Right cardiac atrium (tissue), 5 donors: ENCODE results near the gene CGB5. TPM values are rescaled to one million over a fixed set of nuclear protein-coding genes. Genes with fewer than 3 reads are reported as not detected.

Experiments
- microRNA-seq, 2 donors: library from miRNA; unstranded; fragments of <30 nt; microRNA quantifications; one replicate each; pipeline ENCODE4 v1.2.0, GENCODE V29; 2020 to 2021
- polyA plus RNA-seq: library from polyadenylated mRNA; stranded (reverse); fragments of 200-250 nt; gene quantifications from one replicate; pipeline ENCODE4 v1.2.3, GENCODE V29; 2013
- total RNA-seq, 4 donors: library from RNA; stranded (reverse); fragmentation: NEBNext Ultra II Directional; extraction: Animal tissue kit (Norgen Biotek cat#: 25700); gene quantifications; one replicate each; pipeline ENCODE4 v1.2.1, GENCODE V29; 2021
- donor health status: healthy with polysubstance abuse.
- donor health status: DM: no; HTN: yes; CAD: no.
- donor health status: DM: no; HTN: no; CAD: no.
- donor health status: DM: no; HTN: yes; CAD: no; lungs with severe emphysema.
- donor health status: DM: yes; HTN: yes; CAD: no.

CGB5 gene
- total and polyA plus RNA-seq, 5 donors, result not detected

Small RNAs within 50 kb of the gene (microRNA-seq; reads per million reads assigned to microRNA genes)
- gene MIR6798, result 0 reads per million in 2 donors

Other genes with a start within 250 kb of the CGB5 start
- gene BCAT2, start 232.8 kb upstream of the CGB5 start, total RNA-seq, result 10 to 100 TPM; 24.6 to 46.7 (median 37.9) TPM
- 39.7 TPM for gene BCAT2, start 232.8 kb upstream of the CGB5 start, polyA plus RNA-seq
- 1 to 10 TPM; 4.0 to 7.6 (median 5.5) TPM for gene HSD17B14, start 207.4 kb upstream of the CGB5 start, total RNA-seq
- gene HSD17B14, start 207.4 kb upstream of the CGB5 start, polyA plus RNA-seq, result 4.0 TPM
- 10 to 100 TPM; 37.4 to 50.2 (median 44.0) TPM for gene PLEKHA4, start 175.2 kb upstream of the CGB5 start, total RNA-seq
- 32.0 TPM for gene PLEKHA4, start 175.2 kb upstream of the CGB5 start, polyA plus RNA-seq
- gene PPP1R15A, start 171.4 kb upstream of the CGB5 start, total RNA-seq, result 10 to 100 TPM; 60.8 to 80.2 (median 70.9) TPM
- gene PPP1R15A, start 171.4 kb upstream of the CGB5 start, polyA plus RNA-seq, result 156 TPM
- 1 to 10 TPM in 1 of 4 donors, under 1 TPM in 2, not detected in 1; 0.40 to 1.4 (median 0.46) TPM for gene TULP2, start 145.1 kb upstream of the CGB5 start, total RNA-seq
- gene TULP2, start 145.1 kb upstream of the CGB5 start, polyA plus RNA-seq, result 0.07 TPM
- gene NUCB1, start 143.5 kb upstream of the CGB5 start, total RNA-seq, result 100 to 1,000 TPM; 275 to 327 (median 307) TPM
- 213 TPM for gene NUCB1, start 143.5 kb upstream of the CGB5 start, polyA plus RNA-seq
- under 1 TPM in 1 of 4 donors, not detected in 3; 0.31 TPM for gene DHDH, start 110.1 kb upstream of the CGB5 start, total RNA-seq
- gene DHDH, start 110.1 kb upstream of the CGB5 start, polyA plus RNA-seq, result not detected
- 10 to 100 TPM; 23.8 to 34.6 (median 30.4) TPM for gene BAX, start 89.0 kb upstream of the CGB5 start, total RNA-seq
- gene BAX, start 89.0 kb upstream of the CGB5 start, polyA plus RNA-seq, result 24.4 TPM
- 1,000 to 10,000 TPM; 1,459 to 1,840 (median 1,541) TPM for gene FTL, start 78.5 kb upstream of the CGB5 start, total RNA-seq
- gene FTL, start 78.5 kb upstream of the CGB5 start, polyA plus RNA-seq, result 1,675 TPM
- gene GYS1, start 50.5 kb upstream of the CGB5 start, total RNA-seq, result 10 to 100 TPM; 62.7 to 95.9 (median 89.0) TPM
- gene GYS1, start 50.5 kb upstream of the CGB5 start, polyA plus RNA-seq, result 61.4 TPM
- gene RUVBL2, start 50.0 kb upstream of the CGB5 start, total RNA-seq, result 10 to 100 TPM; 39.4 to 47.3 (median 45.4) TPM
- gene RUVBL2, start 50.0 kb upstream of the CGB5 start, polyA plus RNA-seq, result 54.5 TPM
- not detected for gene LHB, start 26.8 kb upstream of the CGB5 start, total RNA-seq
- not detected for gene LHB, start 26.8 kb upstream of the CGB5 start, polyA plus RNA-seq
- not detected for gene CGB3, start 19.5 kb upstream of the CGB5 start, total RNA-seq
- not detected for gene CGB3, start 19.5 kb upstream of the CGB5 start, polyA plus RNA-seq
- not detected for gene CGB2, start 12.0 kb upstream of the CGB5 start, total RNA-seq
- gene CGB2, start 12.0 kb upstream of the CGB5 start, polyA plus RNA-seq, result not detected
- gene CGB1, start 7.0 kb upstream of the CGB5 start, total RNA-seq, result not detected
- not detected for gene CGB1, start 7.0 kb upstream of the CGB5 start, polyA plus RNA-seq
- not detected for gene CGB8, start 5.3 kb downstream of the CGB5 start, total RNA-seq
- not detected for gene CGB8, start 5.3 kb downstream of the CGB5 start, polyA plus RNA-seq
- under 1 TPM in 1 of 4 donors, not detected in 3; 0.26 TPM for gene CGB7, start 13.9 kb downstream of the CGB5 start, total RNA-seq
- 0.07 TPM for gene CGB7, start 13.9 kb downstream of the CGB5 start, polyA plus RNA-seq
- under 1 TPM in 3 of 4 donors, not detected in 1; 0.37 to 0.53 (median 0.41) TPM for gene NTF4, start 21.0 kb downstream of the CGB5 start, total RNA-seq
- 2.2 TPM for gene NTF4, start 21.0 kb downstream of the CGB5 start, polyA plus RNA-seq
- gene KCNA7, start 28.9 kb downstream of the CGB5 start, total RNA-seq, result 1 to 10 TPM; 1.2 to 1.5 (median 1.4) TPM
- gene KCNA7, start 28.9 kb downstream of the CGB5 start, polyA plus RNA-seq, result 2.8 TPM
- gene SNRNP70, start 41.6 kb downstream of the CGB5 start, total RNA-seq, result 100 to 1,000 TPM; 117 to 146 (median 132) TPM
- 144 TPM for gene SNRNP70, start 41.6 kb downstream of the CGB5 start, polyA plus RNA-seq
- gene LIN7B, start 70.5 kb downstream of the CGB5 start, total RNA-seq, result 10 to 100 TPM; 18.0 to 23.6 (median 19.7) TPM
- 33.4 TPM for gene LIN7B, start 70.5 kb downstream of the CGB5 start, polyA plus RNA-seq
- gene C19orf73, start 75.3 kb downstream of the CGB5 start, total RNA-seq, result 1 to 10 TPM; 1.2 to 2.1 (median 1.7) TPM
- gene C19orf73, start 75.3 kb downstream of the CGB5 start, polyA plus RNA-seq, result 3.3 TPM
- 10 to 100 TPM in 3 of 4 donors, 1 to 10 TPM in 1; 9.5 to 11.9 (median 10.9) TPM for gene PPFIA3, start 75.7 kb downstream of the CGB5 start, total RNA-seq
- gene PPFIA3, start 75.7 kb downstream of the CGB5 start, polyA plus RNA-seq, result 13.2 TPM
- 100 to 1,000 TPM; 505 to 682 (median 577) TPM for gene HRC, start 111.5 kb downstream of the CGB5 start, total RNA-seq
- 712 TPM for gene HRC, start 111.5 kb downstream of the CGB5 start, polyA plus RNA-seq
- 10 to 100 TPM; 28.3 to 36.4 (median 33.6) TPM for gene TRPM4, start 113.9 kb downstream of the CGB5 start, total RNA-seq
- gene TRPM4, start 113.9 kb downstream of the CGB5 start, polyA plus RNA-seq, result 32.5 TPM